ENCODE results near the gene ELOVL3. TPM values are rescaled to one million over a fixed set of nuclear protein-coding genes. Genes with fewer than 3 reads are reported as not detected.

The ELOVL3 gene
- total and polyA plus RNA-seq, 2 of the 13 experiments (the other 11 are each of a cell fraction or from before 2014, with no cell fraction given), result 0.58 to 0.69 TPM

DNA sequence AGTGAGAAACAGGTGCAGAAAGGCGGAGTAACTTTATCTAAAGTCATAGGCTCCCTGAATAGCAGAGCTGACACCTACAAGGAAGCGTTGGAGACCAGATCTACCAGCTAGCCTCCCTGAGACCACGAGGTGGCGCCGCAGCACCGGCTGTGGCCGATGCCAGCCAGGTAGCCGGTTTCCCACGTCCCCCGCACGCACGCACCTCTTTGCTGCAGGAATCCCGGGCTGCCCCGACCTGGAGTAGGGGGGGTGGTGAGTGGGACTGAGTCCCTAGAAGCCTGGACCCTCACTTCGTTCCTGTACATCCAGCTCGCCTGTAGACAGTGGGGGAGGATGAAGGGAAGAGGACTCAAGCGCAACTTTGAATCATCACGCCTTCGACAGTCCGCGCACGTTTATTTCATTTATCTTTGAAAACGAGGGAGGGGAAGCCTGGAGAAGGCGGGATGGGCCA, 3.7 kb downstream of the ELOVL3 start (continued):
- TF ChIP-seq, protein P1, sequence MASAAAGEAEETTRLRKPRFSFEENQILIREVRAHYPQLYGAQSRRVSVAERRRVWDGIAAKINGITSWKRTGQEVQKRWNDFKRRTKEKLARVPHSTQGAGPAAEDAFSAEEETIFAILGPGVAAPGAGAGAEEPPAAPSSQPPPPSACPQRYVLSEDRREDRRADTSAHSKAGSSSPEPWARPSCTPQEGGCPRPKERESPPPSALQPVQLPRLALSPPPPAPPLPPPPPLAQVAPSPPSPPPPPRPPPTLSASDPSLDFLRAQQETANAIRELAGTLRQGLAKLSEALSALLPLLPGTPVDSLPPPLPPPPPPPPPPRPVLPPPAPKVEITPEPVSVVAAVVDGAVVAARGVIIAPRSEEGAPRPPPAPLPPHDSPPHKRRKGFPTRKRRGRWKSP (CRISPR knock-in tag; IDR thresholded peaks at IDR 0.05), result peak; percentile 80; the same call in 1 of the 2 replicates
- TF ChIP-seq ZFYVE20 (CRISPR knock-in tag; IDR thresholded peaks at IDR 0.05; ENCODE audit: borderline replicate concordance, low read depth), result no peak
- TF ChIP-seq ZBTB8A (CRISPR knock-in tag; IDR thresholded peaks at IDR 0.05; ENCODE audit: borderline replicate concordance, low read depth), result no peak
- no peak for TF ChIP-seq ZNF724P (CRISPR knock-in tag; IDR thresholded peaks at IDR 0.05; ENCODE audit: borderline replicate concordance)
- 0 out of 2 replicates have a peak, but pooled peaks have one; percentile 57 for TF ChIP-seq ZFP82 (CRISPR knock-in tag; IDR thresholded peaks at IDR 0.05; ENCODE audit: borderline replicate concordance)
- TF ChIP-seq MEIS2 (CRISPR knock-in tag; IDR thresholded peaks at IDR 0.05), result no peak
- no peak for TF ChIP-seq TERF1 (CRISPR knock-in tag; IDR thresholded peaks at IDR 0.05)
- TF ChIP-seq EZH2 (conservative IDR thresholded peaks at IDR 0.05; ENCODE audit: low read depth, low read length), result 0 out of 2 replicates have a peak, but pooled peaks have one; percentile 27
- TF ChIP-seq ZNF446 (CRISPR knock-in tag; IDR thresholded peaks at IDR 0.05), result no peak
- no peak for TF ChIP-seq TRIM24 (CRISPR knock-in tag; IDR thresholded peaks at IDR 0.05)
- TF ChIP-seq, protein P2, sequence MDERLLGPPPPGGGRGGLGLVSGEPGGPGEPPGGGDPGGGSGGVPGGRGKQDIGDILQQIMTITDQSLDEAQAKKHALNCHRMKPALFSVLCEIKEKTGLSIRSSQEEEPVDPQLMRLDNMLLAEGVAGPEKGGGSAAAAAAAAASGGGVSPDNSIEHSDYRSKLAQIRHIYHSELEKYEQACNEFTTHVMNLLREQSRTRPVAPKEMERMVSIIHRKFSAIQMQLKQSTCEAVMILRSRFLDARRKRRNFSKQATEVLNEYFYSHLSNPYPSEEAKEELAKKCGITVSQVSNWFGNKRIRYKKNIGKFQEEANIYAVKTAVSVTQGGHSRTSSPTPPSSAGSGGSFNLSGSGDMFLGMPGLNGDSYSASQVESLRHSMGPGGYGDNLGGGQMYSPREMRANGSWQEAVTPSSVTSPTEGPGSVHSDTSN (CRISPR knock-in tag; IDR thresholded peaks at IDR 0.05), result no peak
- no peak for TF ChIP-seq ZNF17 (CRISPR knock-in tag; IDR thresholded peaks at IDR 0.05)
- TF ChIP-seq HOXA9 (CRISPR knock-in tag; IDR thresholded peaks at IDR 0.05; ENCODE audit: borderline replicate concordance), result no peak
- peak; percentile 57; the same call in 1 of the 2 replicates for TF ChIP-seq SALL1 (CRISPR knock-in tag; IDR thresholded peaks at IDR 0.05)
- TF ChIP-seq SYNCRIP (IDR thresholded peaks at IDR 0.05; ENCODE audit: insufficient read depth, low read depth, low read length), result no peak
- TF ChIP-seq GPN1 (CRISPR knock-in tag; IDR thresholded peaks at IDR 0.05; ENCODE audit: borderline replicate concordance), result no peak
- no peak for TF ChIP-seq ZNF407 (CRISPR knock-in tag; IDR thresholded peaks at IDR 0.05; ENCODE audit: not compliant biosample characterization)
- no peak for TF ChIP-seq ATF1 (CRISPR knock-in tag; IDR thresholded peaks at IDR 0.05)
- no peak for TF ChIP-seq PLRG1 (conservative IDR thresholded peaks at IDR 0.05)

All from HepG2 (cell line).